ENCODE data around the gene LRRC3. TPM values are rescaled to one million over a fixed set of nuclear protein-coding genes. Genes with fewer than 3 reads are reported as not detected.
"Not testable (repeated sequence)": the region's sequence is repeated elsewhere in the genome, so short reads cannot be mapped to it uniquely, and the experiment has no call there.

Gene LRRC3
- total and polyA plus RNA-seq, 4 donors, result 1.4 to 3.6 (median 2.4) TPM

DNA sequence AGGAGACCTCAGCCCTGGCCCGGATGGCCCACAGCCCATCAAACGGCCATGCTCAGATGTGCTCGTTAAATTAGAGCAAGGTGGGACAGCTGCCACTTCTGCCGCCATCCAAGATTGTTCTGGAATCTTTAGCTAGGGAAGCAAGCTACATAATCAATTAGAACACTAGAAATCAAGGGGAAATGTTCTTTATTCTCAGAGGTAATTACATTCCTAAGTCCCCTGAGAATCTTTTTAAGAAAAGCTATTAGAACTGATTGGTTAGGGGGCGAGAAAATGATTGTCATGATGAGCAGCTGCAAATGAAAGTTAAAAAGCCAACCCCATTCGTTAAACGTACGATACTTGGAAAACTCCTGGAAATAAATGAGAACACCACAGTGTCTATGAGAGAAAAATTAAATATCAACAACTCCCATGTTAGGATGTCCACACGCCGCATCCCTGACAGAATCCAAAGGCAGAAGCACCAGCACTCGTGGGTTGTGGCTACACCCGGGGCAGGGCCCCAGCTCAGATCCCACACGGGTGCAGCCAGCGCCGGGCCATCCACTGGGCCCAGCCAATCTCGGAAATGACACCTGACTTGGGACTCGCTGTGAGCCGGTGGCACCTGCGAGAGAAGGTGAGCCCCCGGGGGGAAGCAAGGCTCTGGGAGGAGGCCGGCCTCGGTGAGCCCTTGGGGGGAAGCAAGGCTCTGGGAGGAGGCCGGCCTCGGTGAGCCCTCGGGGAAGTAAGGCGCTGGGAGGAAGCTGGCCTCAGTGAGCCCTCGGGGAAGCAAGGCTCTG lies 47.1 kb downstream of the LRRC3 start:
- ATAC-seq (ENCODE audit: insufficient read depth, low FRiP score) (no peak), DNase-seq (no peak)
- Histone ChIP-seq H3K36me3 (ENCODE audit: control insufficient read depth in 4 of 4, insufficient read depth in 4 of 4, low read length in 4 of 4) (no peaks in the 10 kb centered on the region), H3K9ac (ENCODE audit: insufficient read depth in 1 of 2, low read length in 2 of 2) (no peak overlapping the region), H3K27ac (ENCODE audit: low read depth in 1 of 2, low read length in 1 of 2) (no peak overlapping the region), H3K4me3 (no peak overlapping the region), H3K27me3 (ENCODE audit: control insufficient read depth in 3 of 3, insufficient read depth in 3 of 3, low read length in 2 of 3) (no peaks in the 10 kb centered on the region), H3K4me1 (ENCODE audit: control insufficient read depth in 5 of 5, insufficient read depth in 5 of 5, low read length in 5 of 5) (peaks cover 0 to 4% (median 2%) of the 10 kb centered on the region in 5 donors), H3K9me3 (ENCODE audit: control insufficient read depth in 4 of 4, insufficient read depth in 3 of 4, low read length in 3 of 4) (peaks cover 0 to 3% (median 0%) of the 10 kb centered on the region in 4 donors)
- TF ChIP-seq, protein P1, sequence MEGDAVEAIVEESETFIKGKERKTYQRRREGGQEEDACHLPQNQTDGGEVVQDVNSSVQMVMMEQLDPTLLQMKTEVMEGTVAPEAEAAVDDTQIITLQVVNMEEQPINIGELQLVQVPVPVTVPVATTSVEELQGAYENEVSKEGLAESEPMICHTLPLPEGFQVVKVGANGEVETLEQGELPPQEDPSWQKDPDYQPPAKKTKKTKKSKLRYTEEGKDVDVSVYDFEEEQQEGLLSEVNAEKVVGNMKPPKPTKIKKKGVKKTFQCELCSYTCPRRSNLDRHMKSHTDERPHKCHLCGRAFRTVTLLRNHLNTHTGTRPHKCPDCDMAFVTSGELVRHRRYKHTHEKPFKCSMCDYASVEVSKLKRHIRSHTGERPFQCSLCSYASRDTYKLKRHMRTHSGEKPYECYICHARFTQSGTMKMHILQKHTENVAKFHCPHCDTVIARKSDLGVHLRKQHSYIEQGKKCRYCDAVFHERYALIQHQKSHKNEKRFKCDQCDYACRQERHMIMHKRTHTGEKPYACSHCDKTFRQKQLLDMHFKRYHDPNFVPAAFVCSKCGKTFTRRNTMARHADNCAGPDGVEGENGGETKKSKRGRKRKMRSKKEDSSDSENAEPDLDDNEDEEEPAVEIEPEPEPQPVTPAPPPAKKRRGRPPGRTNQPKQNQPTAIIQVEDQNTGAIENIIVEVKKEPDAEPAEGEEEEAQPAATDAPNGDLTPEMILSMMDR (IDR thresholded peaks at IDR 0.05; ENCODE audit: control extremely low read depth, extremely low read depth), result no peak
- WGBS, 2 donors, result 86 to 87% methylated on average over 27 of the region's 27 CpGs

DNA sequence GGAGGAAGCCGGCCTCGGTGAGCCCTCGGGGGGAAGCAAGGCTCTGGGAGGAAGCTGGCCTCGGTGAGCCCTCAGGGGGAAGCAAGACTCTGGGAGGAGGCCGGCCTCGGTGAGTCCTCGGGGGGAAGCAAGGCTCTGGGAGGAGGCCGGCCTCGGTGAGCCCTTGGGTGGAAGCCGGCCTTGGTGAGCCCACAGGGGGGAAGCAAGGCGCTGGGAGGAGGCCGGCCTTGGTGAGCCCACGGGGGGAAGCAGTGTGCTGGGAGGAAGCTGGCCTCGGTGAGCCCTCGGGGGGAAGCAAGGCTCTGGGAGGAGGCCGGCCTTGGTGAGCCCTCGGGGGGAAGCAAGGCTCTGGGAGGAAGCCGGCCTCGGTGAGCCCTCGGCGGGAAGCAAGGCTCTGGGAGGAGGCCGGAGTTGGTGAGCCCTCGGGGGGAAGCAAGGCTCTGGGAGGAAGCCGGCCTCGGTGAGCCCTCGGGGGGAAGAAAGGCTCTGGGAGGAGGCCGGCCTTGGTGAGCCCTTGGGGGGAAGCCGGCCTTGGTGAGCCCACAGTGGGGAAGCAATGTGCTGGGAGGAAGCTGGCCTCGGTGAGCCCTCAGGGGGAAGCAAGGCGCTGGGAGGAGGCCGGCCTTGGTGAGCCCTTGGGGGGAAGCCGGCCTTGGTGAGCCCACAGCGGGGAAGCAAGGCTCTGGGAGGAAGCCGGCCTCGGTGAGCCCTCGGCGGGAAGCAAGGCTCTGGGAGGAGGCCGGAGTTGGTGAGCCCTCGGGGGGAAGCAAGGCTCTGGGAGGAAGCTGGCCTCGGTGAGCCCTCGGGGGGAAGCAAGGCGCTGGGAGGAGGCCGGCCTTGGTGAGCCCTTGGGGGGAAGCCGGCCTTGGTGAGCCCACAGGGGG lies 47.9 kb downstream of the LRRC3 start:
- H3K36me3 ChIP-seq (ENCODE audit: control insufficient read depth in 4 of 4, insufficient read depth in 4 of 4, low read length in 4 of 4); H3K4me1 ChIP-seq (ENCODE audit: control insufficient read depth in 5 of 5, insufficient read depth in 5 of 5, low read length in 5 of 5); ATAC-seq (ENCODE audit: insufficient read depth, low FRiP score); H3K9me3 ChIP-seq (ENCODE audit: control insufficient read depth in 4 of 4, insufficient read depth in 3 of 4, low read length in 3 of 4); H3K27me3 ChIP-seq (ENCODE audit: control insufficient read depth in 3 of 3, insufficient read depth in 3 of 3, low read length in 2 of 3); DNase-seq; H3K4me3 ChIP-seq; H3K27ac ChIP-seq (ENCODE audit: low read depth in 1 of 2, low read length in 1 of 2); H3K9ac ChIP-seq (ENCODE audit: insufficient read depth in 1 of 2, low read length in 2 of 2): not testable (repeated sequence)
- 66 to 77% methylated on average over 42 to 44 of the region's 44 CpGs for WGBS, 2 donors

DNA sequence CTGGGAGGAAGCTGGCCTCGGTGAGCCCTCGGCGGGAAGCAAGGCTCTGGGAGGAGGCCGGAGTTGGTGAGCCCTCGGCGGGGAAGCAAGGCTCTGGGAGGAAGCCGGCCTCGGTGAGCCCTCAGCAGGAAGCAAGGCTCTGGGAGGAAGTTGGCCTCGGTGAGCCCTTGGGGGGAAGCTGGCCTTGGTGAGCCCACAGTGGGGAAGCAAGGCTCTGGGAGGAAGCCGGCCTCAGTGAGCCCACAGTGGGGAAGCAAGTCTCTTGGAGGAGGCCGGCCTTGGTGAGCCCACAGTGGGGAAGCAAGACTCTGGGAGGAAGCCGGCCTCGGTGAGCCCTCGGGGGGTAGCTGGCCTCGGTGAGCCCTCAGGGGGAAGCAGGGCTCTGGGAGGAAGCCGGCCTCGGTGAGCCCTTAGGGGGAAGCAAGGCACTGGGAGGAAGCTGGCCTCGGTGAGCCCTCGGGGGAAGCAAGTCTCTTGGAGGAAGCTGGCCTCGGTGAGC lies 48.6 kb downstream of the LRRC3 start:
- H3K27ac ChIP-seq (ENCODE audit: low read depth in 1 of 2, low read length in 1 of 2), result no peak overlapping the region
- H3K4me3 ChIP-seq, result no peak overlapping the region
- H3K4me1 ChIP-seq (ENCODE audit: control insufficient read depth in 5 of 5, insufficient read depth in 5 of 5, low read length in 5 of 5), result peaks cover 0 to 4% (median 0%) of the 10 kb centered on the region in 5 donors
- TF ChIP-seq, protein P1 (IDR thresholded peaks at IDR 0.05; ENCODE audit: control extremely low read depth, extremely low read depth), result no peak
- ATAC-seq (ENCODE audit: insufficient read depth, low FRiP score) (no peak), DNase-seq (no peak)
- peaks cover 0 to 3% (median 0%) of the 10 kb centered on the region in 4 donors for H3K9me3 ChIP-seq (ENCODE audit: control insufficient read depth in 4 of 4, insufficient read depth in 3 of 4, low read length in 3 of 4)
- WGBS, 2 donors, result 27 to 56% methylated on average over 18 to 20 of the region's 20 CpGs
- no peaks in the 10 kb centered on the region for H3K36me3 ChIP-seq (ENCODE audit: control insufficient read depth in 4 of 4, insufficient read depth in 4 of 4, low read length in 4 of 4)
- H3K9ac ChIP-seq (ENCODE audit: insufficient read depth in 1 of 2, low read length in 2 of 2), result no peak overlapping the region
- H3K27me3 ChIP-seq (ENCODE audit: control insufficient read depth in 3 of 3, insufficient read depth in 3 of 3, low read length in 2 of 3), result no peaks in the 10 kb centered on the region

All from lung (tissue), 12 donors.